AG20443 (cell line): ENCODE results near the gene MDH1.

ENCODE experiments used
- DNase-seq: peaks from one replicate; pipeline ENCODE4 v3.0.0; 2012; ENCODE audit warnings: low spot score, mixed read lengths

MDH1 gene

DNA sequence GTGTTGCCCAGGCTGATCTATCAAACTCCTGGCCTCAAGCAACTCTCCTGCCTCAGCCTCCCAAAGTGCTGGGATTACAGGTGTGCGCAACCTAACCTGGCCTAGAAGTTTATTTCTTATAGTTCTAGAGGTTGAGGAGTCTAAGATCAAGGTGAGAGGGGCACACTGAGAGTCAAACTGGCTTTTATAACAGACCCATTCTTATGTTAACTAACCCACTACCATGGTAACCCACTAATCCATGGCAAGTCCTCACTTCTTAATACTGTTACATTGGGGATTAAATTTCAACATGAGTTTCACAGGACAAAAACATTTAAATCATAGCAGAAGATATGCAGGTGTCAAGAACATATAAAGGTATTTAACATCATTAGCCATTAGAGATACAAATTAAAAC is 50.6 kb downstream of the MDH1 start:
- no peak for DNase-seq

- no peak for DNase-seq
These were observed 54.2 kb downstream of the MDH1 start for GRCh38 chr2:63642946-63643345.

DNA sequence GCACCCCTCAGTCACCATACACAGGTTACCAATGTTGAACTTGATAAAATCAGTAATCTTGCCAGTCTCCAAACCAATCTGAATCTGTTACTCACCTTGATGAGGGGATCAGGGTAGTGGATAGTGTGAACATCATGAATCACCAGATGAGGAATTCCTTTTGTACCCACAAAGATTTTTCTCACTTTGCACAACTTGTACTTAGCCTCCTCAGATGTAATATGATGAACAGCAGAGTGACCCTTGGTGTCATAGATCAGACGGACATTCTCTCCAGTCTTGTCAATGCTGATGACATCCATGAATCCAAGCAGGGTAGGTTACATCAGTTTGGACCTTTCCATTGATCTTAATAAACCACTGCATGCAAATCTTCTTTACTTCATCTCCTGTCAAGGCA is 54.7 kb downstream of the MDH1 start:
- no peak for DNase-seq

GRCh38 chr2:63648632-63649031 is 59.9 kb downstream of the MDH1 start:
- no peak for DNase-seq

- no peak for DNase-seq
These were observed 61.1 kb downstream of the MDH1 start for GRCh38 chr2:63649829-63650228.

DNA sequence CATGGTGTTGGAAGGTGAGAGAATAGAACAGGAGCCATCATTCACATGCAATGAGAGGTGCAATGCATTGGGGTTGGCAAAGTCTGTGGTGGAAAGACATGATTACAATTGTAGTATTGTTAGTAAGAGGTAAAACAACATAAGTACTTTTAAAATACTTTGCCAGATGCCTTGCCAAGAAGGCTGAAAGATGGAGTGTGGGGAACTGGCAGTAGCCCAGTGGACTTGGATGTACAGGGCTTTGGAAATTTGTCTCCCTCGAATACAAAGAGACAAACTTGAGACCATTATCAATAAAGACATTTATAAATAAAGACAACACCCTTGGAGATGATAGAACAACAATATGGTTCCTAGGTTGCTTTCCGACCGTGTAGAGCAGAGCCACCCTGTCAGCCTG is 62.0 kb downstream of the MDH1 start:
- no peak for DNase-seq

DNA sequence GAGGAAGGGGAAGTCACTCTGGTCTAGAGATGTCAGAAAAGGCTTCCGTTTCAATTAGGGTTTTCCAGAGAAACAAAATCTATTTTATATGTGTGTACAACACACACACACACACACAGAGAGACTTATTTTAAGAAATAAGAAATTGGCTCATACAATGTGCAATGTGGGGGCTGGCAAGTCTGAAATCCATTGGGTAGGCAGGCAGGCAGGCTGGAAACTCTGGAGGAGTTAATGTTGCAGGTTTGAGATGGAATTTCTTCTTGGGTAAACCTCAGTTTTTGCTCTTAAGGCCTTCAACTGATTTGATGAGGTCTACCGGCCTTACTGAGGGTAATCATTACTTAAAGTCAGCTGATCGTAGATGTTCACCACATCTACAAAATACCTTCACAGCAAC is 62.6 kb downstream of the MDH1 start:
- DNase-seq: no peak

- DNase-seq: no peak
These were observed 63.3 kb downstream of the MDH1 start for GRCh38 chr2:63651861-63652651.

GRCh38 chr2:63652652-63652985 is 63.9 kb downstream of the MDH1 start:
- DNase-seq: no peak

- peak; percentile 25 for DNase-seq
These were observed 66.2 kb downstream of the MDH1 start for GRCh38 chr2:63654959-63655358.
